Measurements from ENCODE around the gene DIDO1. TPM values are rescaled to one million over a fixed set of nuclear protein-coding genes. Genes with fewer than 3 reads are reported as not detected.
A peak's percentile ranks its signal among the peaks of the same experiment; 100 is the strongest.

DIDO1 gene
- total RNA-seq, 1 experiment from 2014 or later, result 120 TPM

DNA sequence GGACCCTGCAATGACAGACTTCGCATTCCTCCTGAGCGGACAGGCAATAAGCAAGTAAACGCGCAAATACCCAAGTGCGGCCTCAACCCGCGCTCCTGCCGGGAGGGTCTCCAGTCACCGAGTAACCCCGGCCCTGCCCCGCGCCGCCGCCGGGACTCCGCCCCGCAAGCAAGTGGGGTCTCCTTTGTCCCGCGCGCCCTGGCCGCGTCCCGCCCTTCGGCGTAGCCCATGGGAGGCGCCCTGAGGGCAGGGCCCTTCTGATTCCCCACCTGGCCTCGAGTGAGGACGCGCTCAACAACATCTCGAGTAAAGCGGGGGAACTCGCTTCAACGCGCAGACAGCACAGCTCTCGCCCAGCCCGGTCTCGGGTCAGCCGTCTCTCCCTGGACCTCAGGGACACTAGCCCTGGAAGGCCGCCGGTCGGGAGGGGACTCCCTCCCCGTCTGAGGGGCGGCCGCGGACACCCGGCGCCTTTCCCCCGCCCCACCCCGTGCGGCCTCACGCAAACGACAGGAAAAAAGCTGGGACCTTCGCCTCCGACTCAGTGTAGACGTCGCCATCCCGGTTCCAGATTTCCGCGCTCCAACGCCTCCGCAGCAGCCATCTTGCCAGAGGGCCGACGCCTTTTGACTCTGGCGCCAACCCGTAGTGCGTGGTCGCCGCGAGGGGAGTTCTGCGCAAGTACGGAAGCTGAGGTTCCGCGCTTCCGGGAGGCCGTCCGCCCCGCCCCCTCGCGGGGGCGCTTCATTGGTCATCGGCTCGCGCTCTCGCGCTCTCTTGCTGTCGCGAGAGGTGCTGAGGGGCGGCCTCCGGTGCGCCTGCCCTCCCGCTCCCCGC, 11.2 kb upstream of the DIDO1 start:
- Histone ChIP-seq H3K27me3 (replicated peaks; ENCODE audit: control insufficient read depth, insufficient read depth, low read length) (no peaks in the 10 kb centered on the region), H3K36me3 (ENCODE audit: control insufficient read depth, insufficient read depth, low read length) (peaks cover 17% of the 10 kb centered on the region), H3K9me3 (no peaks in the 10 kb centered on the region), H3K4me1 (peaks cover 26% of the 10 kb centered on the region), H3K4me3 (ENCODE audit: low read depth, low read length) (peak overlapping the region; percentile 81)
- Mint-ChIP-seq H3K36me3 (ENCODE audit: insufficient read depth, unreplicated experiment) (peaks cover 44% of the 10 kb centered on the region), H3K27ac (ENCODE audit: unreplicated experiment) (peak overlapping the region; percentile 95), H3K9me3 (ENCODE audit: unreplicated experiment) (no peaks in the 10 kb centered on the region), H3K27me3 (ENCODE audit: insufficient read depth, unreplicated experiment) (no peaks in the 10 kb centered on the region), H3K4me1 (ENCODE audit: low read depth, unreplicated experiment) (peaks cover 8% of the 10 kb centered on the region), H3K4me3 (ENCODE audit: unreplicated experiment) (no peak overlapping the region)
- BruUV-seq (replicated peaks), result no TSS peak
- ChIA-PET POLR2A (interaction anchor here (0.5 to 3.7 kb wide), 18 partner anchors 10 to 732 kb away, joined by 3 to 26 read pairs (median 4); partner anchors contain the start of genes DIDO1, SLC17A9, STMN3 and TCFL5), CTCF (interaction anchor here (0.6 to 1.1 kb wide), 6 partner anchors 11 to 289 kb away, joined by 3 to 7 read pairs (median 3); no protein-coding TSS in a partner anchor)
- DNase-seq, result peak; percentile 99 to 100
- TF ChIP-seq, protein P1, sequence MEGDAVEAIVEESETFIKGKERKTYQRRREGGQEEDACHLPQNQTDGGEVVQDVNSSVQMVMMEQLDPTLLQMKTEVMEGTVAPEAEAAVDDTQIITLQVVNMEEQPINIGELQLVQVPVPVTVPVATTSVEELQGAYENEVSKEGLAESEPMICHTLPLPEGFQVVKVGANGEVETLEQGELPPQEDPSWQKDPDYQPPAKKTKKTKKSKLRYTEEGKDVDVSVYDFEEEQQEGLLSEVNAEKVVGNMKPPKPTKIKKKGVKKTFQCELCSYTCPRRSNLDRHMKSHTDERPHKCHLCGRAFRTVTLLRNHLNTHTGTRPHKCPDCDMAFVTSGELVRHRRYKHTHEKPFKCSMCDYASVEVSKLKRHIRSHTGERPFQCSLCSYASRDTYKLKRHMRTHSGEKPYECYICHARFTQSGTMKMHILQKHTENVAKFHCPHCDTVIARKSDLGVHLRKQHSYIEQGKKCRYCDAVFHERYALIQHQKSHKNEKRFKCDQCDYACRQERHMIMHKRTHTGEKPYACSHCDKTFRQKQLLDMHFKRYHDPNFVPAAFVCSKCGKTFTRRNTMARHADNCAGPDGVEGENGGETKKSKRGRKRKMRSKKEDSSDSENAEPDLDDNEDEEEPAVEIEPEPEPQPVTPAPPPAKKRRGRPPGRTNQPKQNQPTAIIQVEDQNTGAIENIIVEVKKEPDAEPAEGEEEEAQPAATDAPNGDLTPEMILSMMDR (IDR thresholded peaks at IDR 0.05; ENCODE audit: insufficient read depth in 1 of 2, low read depth in 1 of 2, low read length in 1 of 2, severe bottlenecking in 1 of 2, unreplicated experiment in 1 of 2), result no peak
- intact Hi-C loops (cut with micrococcal nuclease; ENCODE audit: unreplicated experiment), result loop anchor here (1.0 to 5.0 kb wide), 4 partner anchors 11 to 1055 kb away; partner anchors contain the start of genes DIDO1 and SLC17A9

DNA sequence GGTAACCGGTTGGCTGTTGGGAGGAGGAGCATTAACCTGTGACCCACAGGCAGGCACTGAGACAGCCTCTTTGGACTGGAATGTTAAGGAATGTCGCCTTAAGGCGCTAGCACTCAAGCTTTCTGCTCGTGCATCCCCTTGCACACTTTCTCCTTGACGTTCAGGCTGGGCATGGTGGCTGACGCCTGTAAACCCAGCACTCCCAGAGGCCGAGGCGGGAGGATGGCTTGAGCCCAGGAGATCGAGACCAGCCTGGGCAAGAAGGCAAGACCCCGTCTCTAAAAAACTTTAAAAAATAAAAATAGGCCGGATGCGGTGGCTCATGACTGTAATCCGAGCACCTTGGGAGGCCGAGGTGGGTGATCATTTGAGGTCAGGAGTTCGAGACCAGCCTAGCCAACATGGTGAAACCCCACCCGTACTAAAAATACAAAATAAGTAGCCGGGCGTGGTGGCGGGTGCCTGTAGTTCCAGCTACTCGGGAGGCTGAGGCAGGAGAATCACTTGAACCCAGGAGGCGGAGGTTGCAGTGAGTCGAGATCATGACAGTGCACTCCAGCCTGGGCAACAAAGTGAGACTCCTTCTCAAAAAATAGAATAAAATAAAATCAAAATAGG, 9.8 kb upstream of the DIDO1 start:
- Mint-ChIP-seq H3K4me3 (ENCODE audit: unreplicated experiment) (no peak overlapping the region), H3K27me3 (ENCODE audit: insufficient read depth, unreplicated experiment) (no peaks in the 10 kb centered on the region), H3K27ac (ENCODE audit: unreplicated experiment) (no peak overlapping the region), H3K4me1 (ENCODE audit: low read depth, unreplicated experiment) (peaks cover 8% of the 10 kb centered on the region), H3K36me3 (ENCODE audit: insufficient read depth, unreplicated experiment) (peaks cover 30% of the 10 kb centered on the region), H3K9me3 (ENCODE audit: unreplicated experiment) (no peaks in the 10 kb centered on the region)
- BruUV-seq (replicated peaks), result no TSS peak
- TF ChIP-seq, protein P1 (IDR thresholded peaks at IDR 0.05; ENCODE audit: insufficient read depth in 1 of 2, low read depth in 1 of 2, low read length in 1 of 2, severe bottlenecking in 1 of 2, unreplicated experiment in 1 of 2), result no peak
- intact Hi-C loops (cut with micrococcal nuclease; ENCODE audit: unreplicated experiment), result loop anchor here (5.0 kb wide), 1 partner anchor 1056 kb away; no protein-coding TSS in a partner anchor
- Histone ChIP-seq H3K27me3 (replicated peaks; ENCODE audit: control insufficient read depth, insufficient read depth, low read length) (no peaks in the 10 kb centered on the region), H3K4me1 (peaks cover 26% of the 10 kb centered on the region), H3K36me3 (ENCODE audit: control insufficient read depth, insufficient read depth, low read length) (peaks cover 16% of the 10 kb centered on the region), H3K9me3 (no peaks in the 10 kb centered on the region), H3K4me3 (ENCODE audit: low read depth, low read length) (peak overlapping the region; percentile 81)
- CTCF ChIA-PET, result interaction anchor here (1.5 kb wide), 1 partner anchor 9 kb away, joined by 6 read pairs; the partner anchor contains the start of gene DIDO1
- POLR2A ChIA-PET, result interaction anchor here (1.1 to 3.7 kb wide), 6 partner anchors 9 to 74 kb away, joined by 3 to 26 read pairs (median 8); partner anchors contain the start of genes SLC17A9 and TCFL5
- DNase-seq, result peak in 1 of 2 experiments; percentile 72

Data from Caco-2 (cell line).